Hepatocyte (in vitro differentiated cells): Measurements from ENCODE around the gene TBC1D21.

Experiments used
- EZH2 ChIP-seq: fragments of 200-600 bp; sonication (generic); IDR thresholded peaks from 2 replicates; pipeline ENCODE4 v1.6.1; 2016; ENCODE audit warnings: antibody characterized with exemption, mild to moderate bottlenecking, borderline replicate concordance
- TF ChIP-seq, protein P1 (sequence below): fragments of 200-600 bp; sonication (generic); IDR thresholded peaks from 2 replicates; pipeline ENCODE4 v1.5.1; 2016; ENCODE audit warnings: antibody characterized with exemption, mild to moderate bottlenecking; ENCODE audit not compliant: poor library complexity

DNA sequence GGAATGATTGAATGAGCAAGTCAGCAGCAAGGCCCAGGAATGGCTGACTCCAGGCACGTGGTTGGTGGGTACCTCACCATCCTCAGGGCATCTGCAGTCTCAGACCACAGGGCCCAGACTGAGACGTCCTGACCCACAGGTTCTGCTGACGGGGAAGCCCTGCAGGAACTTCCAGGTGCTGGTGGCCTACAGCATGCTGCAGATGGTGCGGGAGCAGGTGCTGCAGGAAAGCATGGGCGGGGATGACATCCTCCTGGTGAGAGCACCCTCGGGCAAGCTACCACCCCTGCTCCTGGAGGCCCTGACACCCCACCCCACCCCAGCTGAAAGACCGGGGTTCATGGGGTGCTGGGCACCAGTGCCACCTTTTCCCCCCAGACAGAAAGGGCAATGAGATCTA, 14.1 kb downstream of the TBC1D21 start:
- TF ChIP-seq EZH2, result no peak
- TF ChIP-seq, protein P1, sequence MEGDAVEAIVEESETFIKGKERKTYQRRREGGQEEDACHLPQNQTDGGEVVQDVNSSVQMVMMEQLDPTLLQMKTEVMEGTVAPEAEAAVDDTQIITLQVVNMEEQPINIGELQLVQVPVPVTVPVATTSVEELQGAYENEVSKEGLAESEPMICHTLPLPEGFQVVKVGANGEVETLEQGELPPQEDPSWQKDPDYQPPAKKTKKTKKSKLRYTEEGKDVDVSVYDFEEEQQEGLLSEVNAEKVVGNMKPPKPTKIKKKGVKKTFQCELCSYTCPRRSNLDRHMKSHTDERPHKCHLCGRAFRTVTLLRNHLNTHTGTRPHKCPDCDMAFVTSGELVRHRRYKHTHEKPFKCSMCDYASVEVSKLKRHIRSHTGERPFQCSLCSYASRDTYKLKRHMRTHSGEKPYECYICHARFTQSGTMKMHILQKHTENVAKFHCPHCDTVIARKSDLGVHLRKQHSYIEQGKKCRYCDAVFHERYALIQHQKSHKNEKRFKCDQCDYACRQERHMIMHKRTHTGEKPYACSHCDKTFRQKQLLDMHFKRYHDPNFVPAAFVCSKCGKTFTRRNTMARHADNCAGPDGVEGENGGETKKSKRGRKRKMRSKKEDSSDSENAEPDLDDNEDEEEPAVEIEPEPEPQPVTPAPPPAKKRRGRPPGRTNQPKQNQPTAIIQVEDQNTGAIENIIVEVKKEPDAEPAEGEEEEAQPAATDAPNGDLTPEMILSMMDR, result no peak
